Renal cortex interstitium (tissue), 11 donors: ENCODE measurements around the gene BRME1. TPM values are rescaled to one million over a fixed set of nuclear protein-coding genes. Genes with fewer than 3 reads are reported as not detected.

Experiments used
- DNase-seq, 11 donors: peaks; one replicate each; pipeline ENCODE4 v3.0.0-alpha.2; 2013; ENCODE audit warnings: low read depth in 9 of 11, low spot score in 4 of 11; ENCODE audit errors: extremely low read depth in 1 of 11
- polyA plus RNA-seq, 3 donors: library from polyadenylated mRNA; unstranded; fragments of 120-200 nt; gene quantifications; one replicate each; pipeline ENCODE4 v1.2.1, GENCODE V29; 2013; ENCODE audit not compliant: insufficient read length in 3 of 3

BRME1 gene
- polyA plus RNA-seq, 3 donors = 4.3 to 7.3 (median 7.2) TPM

- DNase-seq = no peak
Measured at GRCh38 chr19:13876834-13877233, 29.1 kb downstream of the BRME1 start, which contains the start of gene NANOS3. NANOS3 (plus strand) TSS chr19:13877134; CDS start chr19:13877249, 115 bp downstream.

GRCh38 chr19:13875824-13876223 is 30.1 kb downstream of the BRME1 start:
- DNase-seq = no peak

GRCh38 chr19:13873834-13874515 is 31.9 kb downstream of the BRME1 start:
- DNase-seq = no peak

- no peak for DNase-seq
Measured at GRCh38 chr19:13872695-13873389, 33.1 kb downstream of the BRME1 start.

- no peak for DNase-seq
Measured at GRCh38 chr19:13872339-13872694, 33.6 kb downstream of the BRME1 start.

GRCh38 chr19:13870873-13871272 is 35.0 kb downstream of the BRME1 start:
- no peak for DNase-seq

DNA sequence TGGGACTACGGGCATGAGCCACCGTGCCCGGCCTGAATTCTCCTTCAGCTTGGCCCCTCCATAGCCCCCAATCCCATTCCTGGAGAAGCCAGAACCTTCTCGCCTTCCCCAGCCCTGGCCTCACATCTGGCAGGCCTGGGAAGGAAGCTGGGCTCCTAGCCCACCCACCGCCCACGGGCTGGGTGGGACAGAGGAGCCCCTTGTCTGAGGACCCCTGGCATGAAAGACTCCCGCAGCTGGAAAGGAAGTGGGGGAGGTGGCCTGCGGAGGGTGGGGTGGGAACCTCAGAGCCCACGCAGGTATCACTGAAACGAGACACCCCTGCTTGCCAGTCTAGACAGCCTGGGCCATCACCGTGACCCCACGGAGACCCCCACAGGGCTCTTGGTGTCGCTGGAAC is 36.6 kb downstream of the BRME1 start:
- DNase-seq = no peak

DNA sequence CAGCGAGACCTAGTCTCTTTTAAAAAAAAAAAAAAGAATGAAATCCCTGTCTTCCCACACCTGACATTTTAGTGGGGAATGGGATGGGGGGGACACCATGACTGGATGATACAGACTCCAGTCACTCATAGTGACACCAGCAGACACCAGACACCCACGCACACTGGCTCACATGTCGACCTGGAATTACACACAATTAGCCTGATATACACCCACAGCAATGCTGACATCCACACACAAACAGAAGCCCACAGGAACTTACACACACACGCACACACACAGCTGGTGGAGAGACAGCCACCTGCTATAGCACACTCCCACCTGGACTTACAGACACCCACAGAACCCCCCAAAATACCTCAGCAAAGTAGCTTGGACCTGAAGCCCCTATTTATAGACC is 37.3 kb downstream of the BRME1 start:
- no peak for DNase-seq

GRCh38 chr19:13866463-13867046 is 39.4 kb downstream of the BRME1 start:
- DNase-seq = no peak

GRCh38 chr19:13865571-13866462 is 40.1 kb downstream of the BRME1 start:
- DNase-seq = no peak

DNA sequence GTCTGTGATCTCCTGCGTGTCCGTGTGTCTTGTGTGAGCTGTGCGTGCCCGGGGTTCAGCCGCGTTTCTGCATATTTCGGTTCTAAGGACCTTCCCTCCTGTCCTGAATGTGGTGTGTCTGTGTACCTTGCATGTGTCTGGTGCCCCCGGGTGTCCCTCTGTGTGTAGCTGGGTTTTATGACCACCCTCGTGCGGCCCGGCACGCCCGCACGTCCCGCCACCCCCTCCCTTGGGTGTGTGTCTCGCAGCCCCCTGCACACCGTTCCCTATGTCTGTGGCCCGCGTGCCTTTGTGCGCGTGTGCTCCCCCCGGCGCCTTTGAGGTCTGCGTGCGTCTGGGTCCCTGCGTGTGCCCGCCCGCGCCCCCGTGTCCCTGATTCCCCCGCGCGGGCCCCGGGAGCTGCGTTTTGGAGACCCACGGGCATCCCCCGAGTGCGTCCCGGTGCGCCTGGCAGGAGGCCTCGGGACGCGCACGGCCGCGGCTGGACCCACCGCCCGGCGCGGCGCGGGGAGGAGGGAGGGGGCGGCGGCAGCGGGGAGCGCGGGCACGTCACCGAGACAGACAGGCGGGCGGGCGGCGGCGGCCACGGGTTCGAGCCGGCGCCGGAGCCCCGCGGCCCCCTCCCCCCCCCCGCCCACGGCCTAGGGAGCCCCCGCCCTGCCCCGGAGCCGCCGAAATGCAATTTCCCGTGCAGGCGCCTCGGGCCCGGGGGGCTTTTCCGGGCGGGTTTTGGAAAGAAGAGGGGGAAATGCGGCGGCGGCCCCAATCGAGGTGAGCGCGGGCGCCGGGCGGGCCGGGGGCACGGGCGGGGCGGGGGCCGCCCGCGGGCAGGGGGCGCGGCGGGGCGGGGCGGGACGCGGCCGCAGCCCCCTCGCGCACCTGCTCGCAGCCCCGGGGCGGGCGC is 41.0 kb downstream of the BRME1 start:
- DNase-seq = no peak

DNA sequence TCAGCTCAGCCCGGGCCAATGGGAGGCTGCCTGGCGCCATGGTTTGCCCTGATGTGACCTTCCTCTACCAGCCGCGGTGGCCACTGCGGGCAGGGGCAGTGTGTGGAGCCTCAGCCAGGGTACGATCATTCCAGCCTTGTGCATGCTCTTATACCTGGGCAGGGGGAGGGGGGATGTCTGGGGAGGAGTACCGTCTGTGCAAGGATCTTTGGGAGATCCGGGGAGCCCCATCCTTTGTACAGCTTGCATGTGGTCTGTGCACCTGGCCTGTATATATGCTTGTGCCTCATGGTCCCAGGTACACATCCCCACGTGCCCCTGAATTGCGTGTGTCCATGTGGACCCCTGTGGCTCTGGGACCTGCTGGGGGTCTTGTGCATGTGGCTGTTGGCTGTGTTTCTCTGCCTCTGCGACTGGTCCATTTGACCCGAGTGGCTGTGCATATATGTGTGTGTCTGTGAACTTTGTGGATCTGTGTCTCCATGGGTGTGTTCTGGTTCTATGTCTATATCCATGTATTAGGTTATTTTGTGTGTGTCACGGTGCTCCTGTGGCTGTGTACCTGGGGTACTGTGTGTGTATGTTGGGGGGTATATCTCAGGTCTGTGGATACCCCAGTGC is 41.8 kb downstream of the BRME1 start:
- DNase-seq = no peak

DNA sequence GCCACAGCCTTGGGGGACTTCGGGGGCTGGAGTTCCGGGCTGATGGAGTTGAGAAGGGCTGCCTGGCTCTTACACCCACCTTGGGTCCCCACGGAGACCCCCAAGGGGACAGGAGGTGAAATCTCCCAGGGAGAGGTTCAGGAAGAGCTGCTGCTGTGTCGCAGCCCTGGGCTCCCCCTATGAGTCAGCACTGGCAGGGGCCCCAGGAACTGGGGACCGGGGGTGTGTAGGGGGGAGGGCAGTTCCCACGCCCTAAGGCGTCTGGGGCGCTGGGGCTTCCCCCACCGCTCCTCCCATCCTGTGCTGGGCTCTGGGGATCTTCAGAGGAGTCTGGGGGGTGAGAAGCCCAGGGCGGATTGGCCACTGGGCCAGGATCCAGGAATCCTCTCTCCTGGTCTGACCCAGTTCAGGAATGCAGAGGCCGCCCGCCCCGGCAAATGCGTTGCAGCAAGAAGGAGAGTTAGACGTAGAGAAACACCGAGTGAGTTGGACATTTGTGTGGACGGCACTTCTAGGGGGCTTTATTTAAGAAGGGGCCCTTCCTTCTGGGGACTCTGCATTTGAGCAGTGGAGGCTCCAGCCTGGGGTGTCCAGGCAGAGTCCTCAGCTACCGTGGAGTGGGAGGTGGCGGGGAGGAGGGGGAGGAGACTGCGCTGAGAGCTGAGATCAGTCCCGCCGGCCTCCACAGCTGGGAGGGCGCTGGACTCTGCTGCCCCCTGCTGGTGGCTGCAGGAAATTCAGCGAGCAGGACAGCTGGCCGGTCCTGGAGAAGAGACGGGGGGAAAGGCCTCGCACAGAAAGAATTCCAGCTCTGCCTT is 44.0 kb downstream of the BRME1 start:
- DNase-seq = peak in 10 of 11 donors; percentile 87 to 94 (median 92)

DNA sequence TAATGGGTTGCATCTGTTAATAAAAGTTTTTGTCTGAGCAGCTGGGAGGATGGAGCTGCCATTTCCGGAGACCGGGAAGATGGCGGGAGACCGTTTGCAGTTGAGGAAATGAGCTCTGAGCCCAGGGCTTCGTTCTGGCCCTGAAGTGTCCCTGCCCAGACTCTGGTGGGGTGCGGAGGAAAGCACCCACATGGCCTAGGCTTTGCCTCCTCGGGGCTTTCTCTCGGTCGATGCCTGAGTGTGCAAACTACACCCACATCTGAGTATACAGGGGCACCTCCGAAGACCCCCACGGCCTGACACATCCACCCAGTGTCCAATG is 44.6 kb downstream of the BRME1 start:
- DNase-seq = no peak

DNA sequence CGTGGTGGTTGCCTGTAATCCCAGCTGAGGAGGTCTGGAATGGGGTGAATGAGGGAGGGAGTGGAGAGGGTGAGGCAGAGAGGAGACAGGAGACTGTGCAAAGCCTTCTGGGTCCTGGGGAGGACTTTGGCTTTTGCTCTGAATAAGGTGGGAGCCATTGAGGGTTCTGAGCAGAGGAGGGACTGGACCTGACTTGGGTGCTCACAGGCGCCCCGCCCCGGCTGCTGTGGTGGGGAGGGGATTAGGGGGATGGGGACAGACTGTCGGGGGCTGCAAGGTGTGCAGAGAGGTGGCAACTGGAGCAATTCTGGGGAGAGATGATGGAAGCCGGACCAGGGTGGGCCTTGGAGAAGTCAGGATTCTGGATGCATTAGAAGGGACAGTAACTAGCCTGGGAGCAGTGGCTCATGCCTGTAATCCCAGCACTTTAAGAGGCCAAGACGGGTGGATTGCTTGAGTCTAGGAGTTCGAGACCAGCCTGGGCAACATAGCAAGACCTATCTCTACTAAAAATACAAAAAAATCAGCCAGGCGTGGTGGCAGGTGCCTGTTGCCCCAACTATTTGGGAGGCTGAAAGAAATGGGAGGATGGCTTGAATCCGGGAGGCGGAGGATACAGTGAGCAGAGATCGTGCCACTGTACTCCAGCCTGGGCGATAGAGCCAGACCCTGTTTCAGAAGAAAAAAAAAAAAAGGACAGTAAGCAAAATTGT is 45.1 kb downstream of the BRME1 start:
- DNase-seq = no peak

GRCh38 chr19:13859361-13859880 is 46.5 kb downstream of the BRME1 start:
- DNase-seq = no peak

DNA sequence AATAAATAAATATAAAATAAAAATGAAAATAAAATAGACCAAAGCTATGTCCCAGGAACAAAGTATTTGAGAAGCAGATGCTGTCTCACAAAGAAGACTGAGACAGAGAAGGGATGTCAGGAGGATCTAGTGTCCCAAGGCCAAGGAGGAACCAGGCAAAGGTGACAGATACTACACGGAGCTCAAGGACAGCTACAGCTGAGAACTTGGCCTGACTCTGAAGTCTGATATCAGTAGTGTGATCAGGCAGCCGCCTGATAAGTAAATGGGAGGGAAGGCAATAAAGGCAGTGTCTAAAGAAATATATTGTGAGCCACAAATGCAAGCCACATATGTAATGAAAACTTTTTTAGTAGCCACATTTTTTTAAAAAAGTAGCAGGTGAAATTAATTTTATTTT is 49.4 kb downstream of the BRME1 start:
- no peak for DNase-seq
